8988T (cell line): Measurements from ENCODE around the gene SLC5A9.
"Not testable (repeated sequence)": the region's sequence is repeated elsewhere in the genome, so short reads cannot be mapped to it uniquely, and the experiment has no call there.

Source experiments
- DNase-seq: peaks from one replicate; pipeline ENCODE4 v3.0.0; 2011

The SLC5A9 gene

GRCh38 chr1:48246727-48247126 is 24.2 kb downstream of the SLC5A9 start:
- DNase-seq: no peak

- DNase-seq: no peak
Measured at GRCh38 chr1:48248356-48248755, 25.8 kb downstream of the SLC5A9 start.

DNA sequence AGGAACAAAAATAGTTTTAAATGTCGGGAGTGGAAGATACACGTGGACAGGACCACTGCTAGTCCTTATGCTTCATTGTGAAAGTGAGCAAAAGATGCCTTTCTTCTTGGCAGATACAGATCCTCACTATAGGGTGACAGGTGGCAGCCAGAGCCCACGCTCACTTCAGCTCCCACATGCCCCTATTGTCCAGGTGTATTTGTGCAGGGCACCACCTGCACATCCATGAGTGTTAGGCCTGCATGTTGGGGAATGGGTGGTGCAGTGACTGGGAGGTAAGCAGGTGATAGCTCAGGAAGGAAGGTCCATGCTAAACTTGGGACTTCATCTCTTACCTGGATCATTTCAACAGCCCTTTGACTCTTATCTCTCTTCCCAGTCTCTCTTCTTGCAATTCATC is 27.4 kb downstream of the SLC5A9 start:
- DNase-seq: no peak

DNA sequence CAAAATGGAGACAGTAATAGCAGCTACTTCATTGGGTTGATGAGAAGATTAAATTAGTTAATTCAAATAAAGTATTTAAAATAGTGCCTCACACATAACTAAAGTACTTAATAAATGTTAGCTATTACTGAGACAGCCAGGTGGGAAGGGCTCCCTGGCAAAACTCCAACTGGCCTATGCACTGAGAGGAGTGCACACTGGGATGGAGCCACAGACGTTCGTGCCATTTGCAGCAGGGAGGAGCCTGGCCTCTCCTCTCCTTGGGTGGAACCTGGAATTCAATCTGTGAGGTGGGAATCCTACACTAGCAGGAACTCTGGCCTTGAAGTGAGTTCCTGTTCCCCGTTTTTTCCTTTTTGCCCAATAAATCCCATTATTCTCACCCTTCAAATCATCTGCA is 28.1 kb downstream of the SLC5A9 start:
- no peak for DNase-seq

- DNase-seq: no peak
Measured at GRCh38 chr1:48251323-48251722, 28.8 kb downstream of the SLC5A9 start.

GRCh38 chr1:48251821-48252220 is 29.3 kb downstream of the SLC5A9 start:
- no peak for DNase-seq

GRCh38 chr1:48254254-48254653 is 31.7 kb downstream of the SLC5A9 start:
- no peak for DNase-seq

GRCh38 chr1:48258106-48258505 is 35.6 kb downstream of the SLC5A9 start:
- no peak for DNase-seq

DNA sequence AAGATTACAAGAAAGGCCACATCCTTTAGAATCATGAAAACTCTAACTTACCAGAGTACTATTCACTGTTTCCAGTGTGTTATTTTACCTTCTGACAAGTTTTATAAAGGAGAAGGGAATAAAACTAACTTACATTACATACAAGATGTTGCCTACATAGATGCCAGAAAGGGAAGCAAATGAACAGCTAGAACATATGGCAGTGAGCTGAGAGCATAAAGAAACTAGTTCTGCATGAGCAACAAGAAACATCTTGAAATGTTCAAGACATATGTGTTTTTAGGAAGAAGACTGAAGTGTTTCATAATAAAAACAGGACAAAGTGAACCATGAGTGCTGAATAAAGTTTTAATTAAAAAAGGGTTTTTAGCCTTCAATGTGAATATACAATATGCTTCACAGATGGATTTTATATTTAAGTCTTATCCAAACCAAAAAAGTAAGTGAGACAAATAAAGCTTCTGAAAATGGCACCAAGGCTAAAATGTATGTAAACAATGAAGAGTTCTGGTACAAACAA is 39.4 kb downstream of the SLC5A9 start:
- DNase-seq: no peak

- DNase-seq: no peak
Measured at GRCh38 chr1:48263041-48263440, 40.5 kb downstream of the SLC5A9 start.

- no peak for DNase-seq
Measured at GRCh38 chr1:48266576-48266975, 44.1 kb downstream of the SLC5A9 start.

GRCh38 chr1:48277437-48277836 is 54.9 kb downstream of the SLC5A9 start:
- not testable (repeated sequence) for DNase-seq

GRCh38 chr1:48282329-48282728 is 59.8 kb downstream of the SLC5A9 start:
- DNase-seq: not testable (repeated sequence)

DNA sequence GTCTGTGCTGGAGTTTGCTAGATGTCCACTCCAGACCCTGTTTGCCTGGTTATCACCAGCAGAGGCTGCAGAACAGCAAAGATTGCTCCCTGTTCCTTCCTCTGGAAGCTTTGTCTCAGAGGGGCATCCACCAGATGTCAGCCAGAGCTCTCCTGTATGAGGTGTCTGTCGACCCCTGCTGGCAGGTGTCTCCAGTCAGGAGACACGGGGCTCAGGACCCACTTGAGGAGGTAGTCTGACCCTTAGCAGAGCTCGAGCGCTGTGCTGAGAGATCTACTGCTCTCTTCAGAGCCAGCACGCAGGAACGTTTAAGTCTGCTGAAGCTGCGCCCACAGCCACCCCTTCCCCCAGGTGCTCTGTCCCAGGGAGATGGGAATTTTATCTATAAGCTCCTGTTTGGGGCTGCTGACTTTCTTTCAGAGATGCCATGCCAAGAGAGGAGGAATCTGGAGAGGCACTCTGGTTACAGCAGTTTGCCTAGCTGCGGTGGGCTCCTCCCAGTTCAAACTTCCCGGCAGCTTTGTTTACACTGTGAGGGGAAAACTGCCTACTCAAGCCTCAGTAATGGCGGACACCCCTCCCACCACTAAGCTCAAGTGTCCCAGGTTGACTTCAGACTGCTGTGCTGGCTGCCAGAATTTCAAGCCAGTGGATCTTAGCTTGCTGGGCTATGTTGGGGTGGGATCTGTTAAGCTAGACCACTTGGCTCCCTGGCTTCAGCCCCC is 62.3 kb downstream of the SLC5A9 start:
- not testable (repeated sequence) for DNase-seq

GRCh38 chr1:48285525-48285924 is 63.0 kb downstream of the SLC5A9 start:
- no peak for DNase-seq

- DNase-seq: no peak
Measured at GRCh38 chr1:48291421-48291820, 68.9 kb downstream of the SLC5A9 start.

- DNase-seq: no peak
Measured at GRCh38 chr1:48292706-48293105, 70.2 kb downstream of the SLC5A9 start.

GRCh38 chr1:48294094-48294493 is 71.6 kb downstream of the SLC5A9 start:
- not testable (repeated sequence) for DNase-seq

GRCh38 chr1:48294656-48295055 is 72.1 kb downstream of the SLC5A9 start:
- DNase-seq: no peak
